ENCODE results near the gene EIF4B.

EIF4B gene

DNA sequence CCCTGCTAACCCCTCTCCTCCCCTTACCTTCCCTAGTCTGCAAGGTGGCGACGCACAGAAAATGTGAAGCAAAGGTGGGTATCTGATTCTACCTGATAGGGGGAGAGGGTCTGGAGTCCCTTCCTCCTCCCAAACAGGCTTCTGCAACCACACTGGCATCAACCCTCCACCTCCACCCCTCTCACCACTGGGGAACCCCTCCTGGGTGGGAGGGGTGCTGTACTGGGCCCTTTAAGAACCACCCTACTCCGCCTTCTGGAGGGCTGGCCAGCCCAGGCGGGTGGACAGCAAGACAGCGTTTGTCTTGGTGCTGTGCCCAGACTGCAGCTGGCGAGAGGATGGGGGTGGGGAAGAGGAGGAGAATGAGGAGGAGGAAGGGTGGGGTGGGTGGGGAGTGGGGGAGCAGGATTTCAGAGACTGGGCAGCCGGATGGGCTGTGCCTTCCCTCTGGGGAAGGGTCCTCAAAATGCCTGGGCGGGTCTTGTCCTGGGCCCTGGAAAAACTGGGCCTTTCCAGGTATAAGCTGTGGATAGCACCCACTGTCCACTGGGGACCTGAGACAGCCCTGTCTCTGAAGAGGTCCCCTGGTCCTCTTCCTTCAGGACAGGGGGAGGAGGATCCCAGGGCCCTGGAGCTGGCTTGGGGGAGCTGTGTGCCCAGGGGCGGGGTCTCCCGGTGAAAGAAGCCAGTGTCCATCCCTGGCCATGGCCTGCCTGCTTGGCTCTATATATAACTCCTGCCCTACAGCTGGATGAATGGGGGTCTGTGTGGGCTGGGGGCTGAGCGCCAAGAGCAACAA is 46.4 kb downstream of the EIF4B start:
- H4K91ac ChIP-seq (ENCODE audit: low read depth, low read length): no peak overlapping the region
- H2AK5ac ChIP-seq (ENCODE audit: low read length): no peak overlapping the region
- H3K9ac ChIP-seq (ENCODE audit: low read length): no peak overlapping the region
- H4K12ac ChIP-seq (ENCODE audit: low read depth, low read length): no peak overlapping the region
- no peak overlapping the region for H3K4me2 ChIP-seq (ENCODE audit: low read length)
- H3K36me3 ChIP-seq (ENCODE audit: control insufficient read depth in 1 of 2, insufficient read depth in 2 of 2, low read length in 2 of 2): no peaks in the 10 kb centered on the region
- H2AFZ ChIP-seq (ENCODE audit: insufficient read depth, low read length, poor library complexity): no peak overlapping the region
- H3K14ac ChIP-seq (ENCODE audit: low read length): no peak overlapping the region
- H3K4ac ChIP-seq (ENCODE audit: low read depth, low read length): no peak overlapping the region
- H3K23ac ChIP-seq (ENCODE audit: low read length): no peak overlapping the region
- H2BK5ac ChIP-seq (ENCODE audit: low read depth, low read length, poor library complexity): no peak overlapping the region
- H3K27me3 ChIP-seq (ENCODE audit: insufficient read depth, low read length): no peaks in the 10 kb centered on the region
- DNase-seq: no peak
- H2BK120ac ChIP-seq (ENCODE audit: insufficient read depth, low read length, poor library complexity): no peak overlapping the region
- no CpG with 5 or more reads among the region's 11 CpGs for WGBS (ENCODE audit: extremely low coverage, insufficient coverage, insufficient read length)
- H2BK12ac ChIP-seq (ENCODE audit: low read length): no peak overlapping the region
- H3K79me2 ChIP-seq (ENCODE audit: control insufficient read depth, insufficient read depth, low read length, poor library complexity): no peaks in the 10 kb centered on the region
- peaks cover 46 to 52% of the 10 kb centered on the region in 2 experiments for H3K4me1 ChIP-seq (ENCODE audit: control insufficient read depth in 1 of 2, insufficient read depth in 2 of 2, low read length in 2 of 2)
- H3K9me3 ChIP-seq (ENCODE audit: insufficient read depth, low read depth, low read length): no peaks in the 10 kb centered on the region
- H4K8ac ChIP-seq (ENCODE audit: low read depth, low read length): no peak overlapping the region
- peaks cover 11% of the 10 kb centered on the region for H3K79me1 ChIP-seq (ENCODE audit: low read length)
- no peak overlapping the region for H3K18ac ChIP-seq (ENCODE audit: low read length)
- H3K27ac ChIP-seq (ENCODE audit: low read depth, low read length): no peak overlapping the region
- H3K4me3 ChIP-seq (ENCODE audit: low read depth, low read length): no peak overlapping the region

DNA sequence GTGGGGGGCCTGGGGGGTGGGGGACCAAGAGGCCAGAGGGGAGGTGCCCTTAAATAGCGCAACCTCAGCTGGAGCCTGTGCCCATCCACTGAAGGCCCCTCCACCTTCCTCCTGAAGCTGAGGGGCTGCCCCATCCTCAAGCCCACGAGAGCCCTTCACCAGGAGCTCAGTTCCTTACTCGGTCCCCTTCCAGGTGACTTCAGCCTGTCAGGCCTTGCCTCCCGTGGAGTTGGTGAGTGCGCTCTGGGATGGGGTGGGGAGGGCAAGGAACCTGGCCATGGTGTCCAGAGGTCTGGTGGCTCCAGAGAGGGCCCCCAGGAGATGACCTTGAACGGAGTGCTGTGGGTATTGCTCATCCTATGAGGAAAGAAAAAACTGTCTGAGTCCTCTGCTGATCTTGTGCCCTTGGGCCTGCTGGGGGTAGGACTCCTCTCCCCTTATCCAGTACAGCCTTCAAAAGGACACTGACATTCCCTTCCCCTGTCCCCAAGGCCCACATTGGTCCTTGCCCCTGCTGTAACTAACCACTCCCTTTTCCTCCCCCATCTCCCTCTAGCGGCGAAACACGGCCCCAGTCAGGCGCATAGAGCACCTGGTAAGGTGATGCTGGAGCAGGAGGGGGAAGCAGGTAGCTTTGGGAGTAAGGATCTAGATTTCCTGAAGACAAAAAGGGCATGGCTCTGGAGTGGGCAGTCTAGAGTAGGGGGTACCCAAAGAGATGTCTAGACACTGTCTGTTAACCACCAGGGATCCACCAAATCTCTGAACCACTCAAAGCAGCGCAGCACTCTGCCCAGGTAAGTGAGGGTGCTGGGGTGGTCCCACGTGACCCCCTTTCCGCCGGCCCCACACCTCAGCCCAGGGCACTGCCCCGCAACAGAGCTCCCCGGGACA is 47.2 kb downstream of the EIF4B start:
- H3K27me3 ChIP-seq (ENCODE audit: insufficient read depth, low read length): no peaks in the 10 kb centered on the region
- H4K91ac ChIP-seq (ENCODE audit: low read depth, low read length): no peak overlapping the region
- H3K4me1 ChIP-seq (ENCODE audit: control insufficient read depth in 1 of 2, insufficient read depth in 2 of 2, low read length in 2 of 2): peaks cover 39 to 44% of the 10 kb centered on the region in 2 experiments
- H2AFZ ChIP-seq (ENCODE audit: insufficient read depth, low read length, poor library complexity): peak overlapping the region; percentile 26
- H3K79me2 ChIP-seq (ENCODE audit: control insufficient read depth, insufficient read depth, low read length, poor library complexity): no peaks in the 10 kb centered on the region
- no peak overlapping the region for H4K12ac ChIP-seq (ENCODE audit: low read depth, low read length)
- H3K27ac ChIP-seq (ENCODE audit: low read depth, low read length): peak overlapping the region; percentile 66
- H2BK5ac ChIP-seq (ENCODE audit: low read depth, low read length, poor library complexity): no peak overlapping the region
- H3K18ac ChIP-seq (ENCODE audit: low read length): no peak overlapping the region
- no peaks in the 10 kb centered on the region for H3K36me3 ChIP-seq (ENCODE audit: control insufficient read depth in 1 of 2, insufficient read depth in 2 of 2, low read length in 2 of 2)
- peak overlapping the region; percentile 47 for H2BK12ac ChIP-seq (ENCODE audit: low read length)
- peak; percentile 75 to 90 for DNase-seq
- H2AK5ac ChIP-seq (ENCODE audit: low read length): no peak overlapping the region
- H3K4me2 ChIP-seq (ENCODE audit: low read length): peak overlapping the region; percentile 70
- H3K9ac ChIP-seq (ENCODE audit: low read length): no peak overlapping the region
- no peaks in the 10 kb centered on the region for H3K9me3 ChIP-seq (ENCODE audit: insufficient read depth, low read depth, low read length)
- H2BK120ac ChIP-seq (ENCODE audit: insufficient read depth, low read length, poor library complexity): no peak overlapping the region
- peak overlapping the region; percentile 80 for H3K4me3 ChIP-seq (ENCODE audit: low read depth, low read length)
- H4K8ac ChIP-seq (ENCODE audit: low read depth, low read length): no peak overlapping the region
- H3K23ac ChIP-seq (ENCODE audit: low read length): no peak overlapping the region
- H3K79me1 ChIP-seq (ENCODE audit: low read length): peaks cover 10% of the 10 kb centered on the region
- H3K4ac ChIP-seq (ENCODE audit: low read depth, low read length): no peak overlapping the region
- no peak overlapping the region for H3K14ac ChIP-seq (ENCODE audit: low read length)
- WGBS (ENCODE audit: extremely low coverage, insufficient coverage, insufficient read length): no CpG with 5 or more reads among the region's 16 CpGs

DNA sequence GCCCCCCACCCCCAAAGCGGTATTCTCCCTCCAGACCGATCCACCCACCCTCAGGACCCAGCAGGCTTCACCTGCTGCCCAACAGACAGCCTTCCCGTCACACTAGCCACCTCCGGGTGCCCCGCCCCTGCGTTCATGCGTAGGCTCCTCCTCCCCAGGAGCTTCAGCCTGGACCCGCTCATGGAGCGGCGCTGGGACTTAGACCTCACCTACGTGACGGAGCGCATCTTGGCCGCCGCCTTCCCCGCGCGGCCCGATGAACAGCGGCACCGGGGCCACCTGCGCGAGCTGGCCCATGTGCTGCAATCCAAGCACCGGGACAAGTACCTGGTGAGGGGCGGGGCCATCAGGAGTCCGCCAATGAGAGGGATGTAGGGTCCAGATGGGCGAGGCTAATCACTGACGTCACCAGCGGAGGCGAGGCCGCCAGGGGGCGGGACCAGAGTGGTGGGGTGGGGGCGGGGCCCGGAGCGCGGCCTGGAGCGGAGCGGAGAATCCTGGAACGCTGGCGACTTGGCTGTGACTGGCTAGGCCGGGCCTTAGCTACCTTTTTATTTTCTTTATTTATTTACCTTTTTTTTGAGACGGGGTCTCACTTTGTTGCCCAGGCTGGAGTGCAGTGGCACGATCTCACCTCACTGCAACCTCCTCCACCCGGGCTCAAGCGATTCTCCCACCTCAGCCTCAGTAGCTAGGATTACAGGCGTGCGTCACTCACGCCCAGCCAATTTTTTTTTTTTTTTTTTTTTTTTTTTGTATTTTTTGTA is 48.0 kb downstream of the EIF4B start:
- H2BK12ac ChIP-seq (ENCODE audit: low read length): peak overlapping the region; percentile 48
- H3K27ac ChIP-seq (ENCODE audit: low read depth, low read length): peak overlapping the region; percentile 66
- no peak overlapping the region for H3K23ac ChIP-seq (ENCODE audit: low read length)
- H2BK120ac ChIP-seq (ENCODE audit: insufficient read depth, low read length, poor library complexity): peak overlapping the region; percentile 50
- peak overlapping the region; percentile 77 for H2AFZ ChIP-seq (ENCODE audit: insufficient read depth, low read length, poor library complexity)
- H4K12ac ChIP-seq (ENCODE audit: low read depth, low read length): no peak overlapping the region
- no peak overlapping the region for H2AK5ac ChIP-seq (ENCODE audit: low read length)
- WGBS (ENCODE audit: extremely low coverage, insufficient coverage, insufficient read length): no CpG with 5 or more reads among the region's 48 CpGs
- no peaks in the 10 kb centered on the region for H3K9me3 ChIP-seq (ENCODE audit: insufficient read depth, low read depth, low read length)
- H3K27me3 ChIP-seq (ENCODE audit: insufficient read depth, low read length): no peaks in the 10 kb centered on the region
- no peaks in the 10 kb centered on the region for H3K36me3 ChIP-seq (ENCODE audit: control insufficient read depth in 1 of 2, insufficient read depth in 2 of 2, low read length in 2 of 2)
- H3K4me2 ChIP-seq (ENCODE audit: low read length): peak overlapping the region; percentile 70
- peak overlapping the region; percentile 64 for H4K8ac ChIP-seq (ENCODE audit: low read depth, low read length)
- peak overlapping the region; percentile 79 for H2BK5ac ChIP-seq (ENCODE audit: low read depth, low read length, poor library complexity)
- no peaks in the 10 kb centered on the region for H3K79me2 ChIP-seq (ENCODE audit: control insufficient read depth, insufficient read depth, low read length, poor library complexity)
- no peak overlapping the region for H3K9ac ChIP-seq (ENCODE audit: low read length)
- DNase-seq: peak; percentile 95 to 97
- H3K79me1 ChIP-seq (ENCODE audit: low read length): peaks cover 10% of the 10 kb centered on the region
- H3K4me1 ChIP-seq (ENCODE audit: control insufficient read depth in 1 of 2, insufficient read depth in 2 of 2, low read length in 2 of 2): peaks cover 31 to 35% of the 10 kb centered on the region in 2 experiments
- no peak overlapping the region for H3K4ac ChIP-seq (ENCODE audit: low read depth, low read length)
- peak overlapping the region; percentile 75 for H3K18ac ChIP-seq (ENCODE audit: low read length)
- peak overlapping the region; percentile 75 for H3K14ac ChIP-seq (ENCODE audit: low read length)
- peak overlapping the region; percentile 80 for H3K4me3 ChIP-seq (ENCODE audit: low read depth, low read length)
- H4K91ac ChIP-seq (ENCODE audit: low read depth, low read length): peak overlapping the region; percentile 58
